Nephron (organoid): ENCODE data around the gene PDE4D.

ENCODE experiments used
- H3K27ac Mint-ChIP-seq, 3 experiments: 2 replicates each; pipeline ENCODE4 v1.8.0; 2020; ENCODE audit warnings: mixed read lengths in 3 of 3, mild to moderate bottlenecking in 2 of 3, moderate library complexity in 1 of 3
- H3K27me3 Mint-ChIP-seq: 2 replicates; pipeline ENCODE4 v1.8.0; 2021; ENCODE audit warnings: low read depth, mild to moderate bottlenecking, moderate library complexity, mixed read lengths
- H3K36me3 Mint-ChIP-seq: 2 replicates; pipeline ENCODE4 v1.8.0; 2020; ENCODE audit warnings: low read depth, mixed read lengths
- H3K4me1 Mint-ChIP-seq: 2 replicates; pipeline ENCODE4 v1.8.0; 2020; ENCODE audit warnings: mixed read lengths
- H3K4me3 Mint-ChIP-seq, 3 experiments: 2 replicates each; pipeline ENCODE4 v1.8.0; 2020; ENCODE audit warnings: mild to moderate bottlenecking in 3 of 3, mixed read lengths in 3 of 3, moderate library complexity in 2 of 3
- H3K9me3 Mint-ChIP-seq: 2 replicates; pipeline ENCODE4 v1.8.0; 2020; ENCODE audit warnings: mixed read lengths
- TF ChIP-seq, protein P1 (sequence below), 3 experiments: fragments of 200-600 bp; sonication (generic); IDR thresholded peaks; one replicate each; pipeline ENCODE4 v1.5.0; 2021; ENCODE audit warnings: antibody characterized with exemption in 3 of 3; ENCODE audit not compliant: unreplicated experiment in 3 of 3

Gene PDE4D

DNA sequence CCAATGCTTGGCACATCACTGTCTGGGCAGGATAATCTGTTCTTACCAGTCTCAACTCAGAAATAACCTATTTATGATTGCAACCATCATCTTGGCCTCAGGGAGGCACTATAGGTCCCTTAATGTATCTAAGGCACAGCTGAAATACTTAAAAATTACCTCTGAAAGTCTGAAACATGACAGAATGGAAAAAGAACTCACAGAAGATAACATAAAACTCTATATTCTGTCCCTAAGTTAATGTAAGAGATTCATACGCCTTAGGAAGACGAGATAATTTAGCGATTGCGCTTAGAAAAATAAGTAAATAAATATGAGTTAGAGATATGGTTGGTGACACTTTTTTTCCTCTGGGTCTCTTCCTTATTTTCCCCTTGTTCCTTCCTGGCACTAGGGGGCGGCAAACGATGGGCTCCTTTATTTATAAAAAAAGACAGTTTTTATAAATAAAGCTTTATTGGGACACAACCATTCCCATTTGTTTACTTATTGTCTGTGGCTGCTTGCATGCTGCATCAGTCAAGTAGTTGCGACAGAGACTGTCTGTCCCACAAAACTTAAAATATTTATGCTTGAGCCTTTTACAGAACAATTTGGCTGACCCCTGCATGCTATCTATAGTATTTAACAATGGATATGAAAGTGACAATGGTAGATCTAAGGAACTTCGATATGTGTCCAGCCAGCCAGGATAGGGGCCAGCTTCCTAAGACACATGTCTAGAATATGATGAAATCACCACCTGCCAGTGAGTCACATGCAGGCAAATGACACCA, 79.6 kb downstream of the PDE4D start:
- Mint-ChIP-seq H3K27ac (peak overlapping the region in 1 of 3 experiments; percentile 8), H3K4me1 (peaks cover 6% of the 10 kb centered on the region), H3K9me3 (no peaks in the 10 kb centered on the region), H3K27me3 (peaks cover 6% of the 10 kb centered on the region), H3K36me3 (no peaks in the 10 kb centered on the region), H3K4me3 (no peak overlapping the region)
- TF ChIP-seq, protein P1, sequence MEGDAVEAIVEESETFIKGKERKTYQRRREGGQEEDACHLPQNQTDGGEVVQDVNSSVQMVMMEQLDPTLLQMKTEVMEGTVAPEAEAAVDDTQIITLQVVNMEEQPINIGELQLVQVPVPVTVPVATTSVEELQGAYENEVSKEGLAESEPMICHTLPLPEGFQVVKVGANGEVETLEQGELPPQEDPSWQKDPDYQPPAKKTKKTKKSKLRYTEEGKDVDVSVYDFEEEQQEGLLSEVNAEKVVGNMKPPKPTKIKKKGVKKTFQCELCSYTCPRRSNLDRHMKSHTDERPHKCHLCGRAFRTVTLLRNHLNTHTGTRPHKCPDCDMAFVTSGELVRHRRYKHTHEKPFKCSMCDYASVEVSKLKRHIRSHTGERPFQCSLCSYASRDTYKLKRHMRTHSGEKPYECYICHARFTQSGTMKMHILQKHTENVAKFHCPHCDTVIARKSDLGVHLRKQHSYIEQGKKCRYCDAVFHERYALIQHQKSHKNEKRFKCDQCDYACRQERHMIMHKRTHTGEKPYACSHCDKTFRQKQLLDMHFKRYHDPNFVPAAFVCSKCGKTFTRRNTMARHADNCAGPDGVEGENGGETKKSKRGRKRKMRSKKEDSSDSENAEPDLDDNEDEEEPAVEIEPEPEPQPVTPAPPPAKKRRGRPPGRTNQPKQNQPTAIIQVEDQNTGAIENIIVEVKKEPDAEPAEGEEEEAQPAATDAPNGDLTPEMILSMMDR (IDR thresholded peaks at IDR 0.05; ENCODE audit: unreplicated experiment in 3 of 3), result peak; percentile 77 to 93 (median 83)

DNA sequence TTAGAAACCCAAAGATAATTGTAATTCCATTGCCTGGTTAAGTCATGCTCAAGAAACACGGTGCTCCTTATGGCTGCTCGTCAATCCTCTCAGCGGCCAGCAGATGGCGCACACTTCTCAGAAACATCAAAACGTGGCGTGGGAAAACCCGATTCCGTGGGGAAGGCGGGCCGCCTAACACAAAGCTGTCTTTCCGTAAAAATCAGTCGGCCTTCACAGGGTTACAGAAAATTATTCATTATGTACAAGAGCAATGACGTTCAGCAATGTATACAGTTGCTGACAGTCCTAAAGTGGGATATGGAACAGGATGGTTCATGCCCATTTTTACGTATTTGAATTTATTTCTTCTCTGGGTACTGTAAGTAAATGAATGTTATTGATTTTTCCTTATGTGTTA, 83.5 kb downstream of the PDE4D start:
- peak overlapping the region; percentile 46 to 76 (median 64) for H3K4me3 Mint-ChIP-seq
- H3K9me3 Mint-ChIP-seq, result no peaks in the 10 kb centered on the region
- H3K27ac Mint-ChIP-seq, result no peak overlapping the region
- H3K4me1 Mint-ChIP-seq, result peaks cover 6% of the 10 kb centered on the region
- TF ChIP-seq, protein P1 (IDR thresholded peaks at IDR 0.05; ENCODE audit: unreplicated experiment in 3 of 3), result peak; percentile 89 to 96 (median 90)
- H3K27me3 Mint-ChIP-seq, result peaks cover 6% of the 10 kb centered on the region
- H3K36me3 Mint-ChIP-seq, result no peaks in the 10 kb centered on the region

DNA sequence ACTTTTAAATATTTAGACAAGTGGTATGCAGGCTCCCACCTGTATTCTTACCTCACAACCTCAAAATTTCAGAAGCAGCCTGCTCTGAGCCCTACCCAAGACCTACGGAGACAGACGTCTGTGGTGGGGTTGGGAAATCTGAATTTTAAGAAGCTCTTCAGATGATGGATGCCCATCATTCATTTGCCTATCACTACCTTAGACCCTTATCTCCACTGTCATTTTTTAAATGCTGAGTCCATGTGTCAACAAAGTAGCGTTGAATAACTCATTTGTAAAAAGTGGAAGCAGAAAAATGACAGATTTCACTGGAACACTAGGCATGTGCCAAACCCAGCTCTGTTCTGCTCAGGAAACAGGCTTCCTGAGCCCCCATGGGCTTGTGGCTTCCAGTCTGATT, 85.7 kb downstream of the PDE4D start:
- TF ChIP-seq, protein P1 (IDR thresholded peaks at IDR 0.05; ENCODE audit: unreplicated experiment in 3 of 3), result no peak
- H3K4me3 Mint-ChIP-seq, result no peak overlapping the region
- no peaks in the 10 kb centered on the region for H3K9me3 Mint-ChIP-seq
- H3K4me1 Mint-ChIP-seq, result no peaks in the 10 kb centered on the region
- peaks cover 6% of the 10 kb centered on the region for H3K27me3 Mint-ChIP-seq
- no peak overlapping the region for H3K27ac Mint-ChIP-seq
- H3K36me3 Mint-ChIP-seq, result no peaks in the 10 kb centered on the region

DNA sequence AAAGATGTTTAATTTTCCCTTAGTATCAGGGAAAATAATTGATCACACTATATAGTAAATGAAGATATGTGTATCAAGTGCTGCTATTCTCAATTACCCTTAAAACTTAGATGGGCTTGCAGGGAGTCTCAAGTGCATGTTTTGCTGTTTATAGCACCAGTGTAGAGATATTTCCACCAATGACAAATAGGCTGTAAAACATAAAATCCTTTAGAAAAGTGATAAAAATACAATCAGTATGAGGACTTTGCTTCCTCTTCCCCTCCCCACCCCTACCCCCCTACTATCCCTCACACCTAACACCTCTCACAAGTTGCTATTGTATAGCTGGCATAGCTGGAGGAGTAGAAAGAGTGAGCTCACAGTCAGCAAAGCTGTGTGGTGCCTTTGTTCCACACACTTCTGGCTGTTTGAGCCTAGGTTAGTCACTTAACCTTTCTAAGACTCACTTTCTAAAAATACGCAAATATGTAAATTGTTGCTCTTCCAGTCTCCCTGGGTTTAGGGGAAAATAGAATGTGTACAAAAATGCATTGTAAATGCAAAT, 93.1 kb downstream of the PDE4D start:
- Mint-ChIP-seq H3K9me3 (no peaks in the 10 kb centered on the region), H3K27me3 (no peaks in the 10 kb centered on the region), H3K36me3 (no peaks in the 10 kb centered on the region), H3K27ac (no peak overlapping the region), H3K4me3 (no peak overlapping the region), H3K4me1 (no peaks in the 10 kb centered on the region)
- TF ChIP-seq, protein P1 (IDR thresholded peaks at IDR 0.05; ENCODE audit: unreplicated experiment in 3 of 3), result no peak

DNA sequence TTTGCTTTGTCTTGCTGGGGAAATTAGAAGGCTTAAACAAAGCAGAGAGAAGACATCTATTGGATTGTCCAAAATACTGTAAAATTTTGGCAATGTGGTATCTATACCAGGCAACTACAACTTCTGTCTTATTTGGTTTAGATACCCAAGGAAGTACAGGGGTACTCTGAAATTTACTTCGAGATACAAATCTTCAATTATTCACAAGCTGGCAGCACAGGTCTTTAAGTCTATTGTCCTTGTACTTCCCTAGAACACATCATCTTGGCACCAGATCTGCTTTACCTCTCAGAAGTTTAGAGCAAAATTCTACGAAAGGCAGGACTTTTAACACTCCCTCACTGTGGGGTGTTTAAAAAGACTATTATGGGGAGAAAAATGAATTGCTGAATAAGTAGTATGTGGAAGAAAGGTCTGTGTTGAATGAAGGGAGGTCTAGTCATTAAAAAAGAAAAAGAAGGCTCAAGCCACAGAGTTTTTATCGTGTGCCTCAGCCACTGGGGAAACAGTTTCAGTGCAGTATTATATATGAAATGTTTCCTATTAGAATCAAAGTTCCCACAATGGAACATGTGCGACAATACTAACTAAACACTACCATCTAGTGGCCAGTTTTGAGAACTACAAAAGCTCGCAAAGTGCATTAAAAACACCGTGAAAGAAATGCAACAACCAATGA, 93.7 kb downstream of the PDE4D start:
- no peaks in the 10 kb centered on the region for H3K9me3 Mint-ChIP-seq
- no peaks in the 10 kb centered on the region for H3K36me3 Mint-ChIP-seq
- TF ChIP-seq, protein P1 (IDR thresholded peaks at IDR 0.05; ENCODE audit: unreplicated experiment in 3 of 3), result peak; percentile 79 to 91 (median 81)
- no peaks in the 10 kb centered on the region for H3K4me1 Mint-ChIP-seq
- H3K27me3 Mint-ChIP-seq, result no peaks in the 10 kb centered on the region
- no peak overlapping the region for H3K27ac Mint-ChIP-seq
- H3K4me3 Mint-ChIP-seq, result no peak overlapping the region
